Prostate gland (tissue), 2 donors: ENCODE measurements around the gene MAFB. TPM values are rescaled to one million over a fixed set of nuclear protein-coding genes. Genes with fewer than 3 reads are reported as not detected.

ENCODE experiments used
- DNase-seq: peaks from one replicate; pipeline ENCODE4 v3.0.0-alpha.2; 2019; ENCODE audit warnings: low spot score
- H3K27ac ChIP-seq, 2 donors: fragments of 200-600 bp; sonication (generic); 2 replicates each; pipeline ENCODE4 v1.5.1; 2017 to 2019
- H3K27me3 ChIP-seq: fragments of 200-600 bp; sonication (generic); replicated peaks from 2 replicates; pipeline ENCODE4 v1.5.1; 2019; ENCODE audit not compliant: insufficient read depth
- H3K36me3 ChIP-seq, 2 donors: fragments of 200-600 bp; sonication (generic); 1 replicate in 1 of 2; 2 replicates in 1 of 2; pipeline versions ENCODE4 v1.5.1 to v1.8.1; 2017 to 2019
- H3K4me1 ChIP-seq: fragments of 200-600 bp; sonication (generic); replicated peaks from 2 replicates; pipeline ENCODE4 v1.5.1; 2019
- H3K4me3 ChIP-seq, 2 donors: fragments of 200-600 bp; sonication (generic); 2 replicates each; pipeline ENCODE4 v1.5.1; 2017 to 2019
- H3K9me3 ChIP-seq: fragments of 200-600 bp; sonication (generic); 2 replicates; pipeline ENCODE4 v1.5.1; 2017
- POLR2A ChIP-seq: fragments of 450-650 bp; IDR thresholded peaks from one replicate; pipeline ENCODE4 v1.6.1; 2016; ENCODE audit warnings: antibody characterized with exemption, mild to moderate bottlenecking
- POLR2AphosphoS5 ChIP-seq: sonication (generic); formaldehyde crosslinking; IDR thresholded peaks from one replicate; pipeline ENCODE4 v1.6.1; 2017; ENCODE audit warnings: antibody characterized with exemption
- WGBS: methylation state at CpG from one replicate; pipeline ENCODE4 v1.1.5; 2018; 5-methylcytosine and 5-hydroxymethylcytosine counted together
- intact Hi-C: fragments of 100-400 bp; cut with DNase I; formaldehyde crosslinking; loops from one replicate; pipeline ENCODE4 v1.14.2; 2022
- total RNA-seq, 2 donors: library from RNA; depleted of rRNA; stranded (reverse); fragments of >200 nt; gene quantifications; one replicate each; pipeline ENCODE4 v1.1.0, GENCODE V29; 2016
- TF ChIP-seq, protein P1 (sequence below), 4 experiments: fragments of 200-600 bp in 2 of 4; fragments of 450-650 bp in 2 of 4; sonication (generic) in 2 of 4; IDR thresholded peaks; 1 replicate in 3 of 4; 2 replicates in 1 of 4; pipeline ENCODE4 v1.5.1; 2016 to 2019; ENCODE audit warnings: antibody characterized with exemption in 4 of 4, mild to moderate bottlenecking in 2 of 4, moderate library complexity in 2 of 4

The MAFB gene
- total RNA-seq, 2 donors from 2014 or later, result 34.0 to 49.5 TPM

DNA sequence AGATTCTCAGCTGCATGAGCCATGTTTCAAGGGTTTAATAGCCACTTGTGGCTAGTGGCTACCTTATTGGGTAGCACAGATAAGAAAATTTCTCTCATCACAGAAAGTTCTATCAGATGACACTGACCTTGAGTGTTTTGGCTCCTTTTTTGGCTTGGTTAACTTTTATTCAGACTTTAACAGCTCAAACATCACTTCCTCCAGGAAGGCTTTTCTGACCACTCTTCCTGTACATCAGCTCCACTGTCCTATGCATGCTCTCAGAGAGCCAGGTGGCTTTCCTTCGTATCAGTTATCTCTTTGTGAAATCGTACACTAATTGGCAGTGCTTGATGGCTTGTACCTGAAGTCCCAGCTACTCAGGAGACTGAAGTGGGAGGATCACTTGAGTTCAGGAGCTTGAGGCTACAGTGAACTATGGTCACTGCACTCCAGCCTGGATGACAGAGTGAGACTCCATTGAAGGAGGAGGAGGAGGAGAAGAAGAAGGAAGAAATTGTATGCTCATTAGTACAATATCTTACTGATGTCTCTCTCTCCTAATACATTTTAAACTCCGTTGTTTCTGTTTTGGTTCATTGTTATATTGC is 10.7 kb downstream of the MAFB start:
- H3K27me3 ChIP-seq, result no peaks in the 10 kb centered on the region
- 53% methylated on average over 3 of the region's 3 CpGs for WGBS
- intact Hi-C loops, result no loop called here
- no peak for TF ChIP-seq POLR2A
- no peak for TF ChIP-seq POLR2AphosphoS5
- TF ChIP-seq, protein P1, sequence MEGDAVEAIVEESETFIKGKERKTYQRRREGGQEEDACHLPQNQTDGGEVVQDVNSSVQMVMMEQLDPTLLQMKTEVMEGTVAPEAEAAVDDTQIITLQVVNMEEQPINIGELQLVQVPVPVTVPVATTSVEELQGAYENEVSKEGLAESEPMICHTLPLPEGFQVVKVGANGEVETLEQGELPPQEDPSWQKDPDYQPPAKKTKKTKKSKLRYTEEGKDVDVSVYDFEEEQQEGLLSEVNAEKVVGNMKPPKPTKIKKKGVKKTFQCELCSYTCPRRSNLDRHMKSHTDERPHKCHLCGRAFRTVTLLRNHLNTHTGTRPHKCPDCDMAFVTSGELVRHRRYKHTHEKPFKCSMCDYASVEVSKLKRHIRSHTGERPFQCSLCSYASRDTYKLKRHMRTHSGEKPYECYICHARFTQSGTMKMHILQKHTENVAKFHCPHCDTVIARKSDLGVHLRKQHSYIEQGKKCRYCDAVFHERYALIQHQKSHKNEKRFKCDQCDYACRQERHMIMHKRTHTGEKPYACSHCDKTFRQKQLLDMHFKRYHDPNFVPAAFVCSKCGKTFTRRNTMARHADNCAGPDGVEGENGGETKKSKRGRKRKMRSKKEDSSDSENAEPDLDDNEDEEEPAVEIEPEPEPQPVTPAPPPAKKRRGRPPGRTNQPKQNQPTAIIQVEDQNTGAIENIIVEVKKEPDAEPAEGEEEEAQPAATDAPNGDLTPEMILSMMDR (IDR thresholded peaks at IDR 0.05), result no peak
- DNase-seq, result no peak
- peaks cover 5% of the 10 kb centered on the region for H3K4me1 ChIP-seq
- no peak overlapping the region for H3K27ac ChIP-seq
- no peak overlapping the region for H3K4me3 ChIP-seq
- no peaks in the 10 kb centered on the region for H3K9me3 ChIP-seq
- no peaks in the 10 kb centered on the region for H3K36me3 ChIP-seq

DNA sequence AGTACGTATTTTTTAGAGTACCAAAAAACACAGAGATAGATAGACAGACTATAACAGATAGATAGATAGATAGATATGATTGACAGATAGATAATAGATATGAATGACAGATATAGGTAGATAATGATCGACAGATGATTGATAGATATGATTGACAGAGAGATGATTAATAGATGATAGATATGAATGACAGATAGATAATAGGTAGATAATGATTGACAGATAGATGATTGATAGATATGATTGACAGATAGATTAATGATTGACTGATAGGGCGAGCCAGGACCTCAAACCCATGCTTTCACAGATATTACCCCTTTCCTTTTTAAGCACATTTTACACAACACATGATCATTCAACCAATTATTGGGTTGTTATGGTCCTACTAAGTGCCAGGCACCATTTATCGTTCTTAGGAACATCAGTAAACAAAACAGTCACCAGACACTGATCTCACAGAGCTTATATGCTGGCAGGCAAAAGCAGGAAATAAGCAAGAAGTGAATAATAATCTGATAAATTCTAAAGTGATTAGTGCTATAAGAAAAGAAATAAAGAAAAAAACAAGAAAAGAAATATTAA is 11.6 kb downstream of the MAFB start:
- intact Hi-C loops, result no loop called here
- TF ChIP-seq POLR2A (no peak), POLR2AphosphoS5 (no peak)
- TF ChIP-seq, protein P1 (IDR thresholded peaks at IDR 0.05), result no peak
- Histone ChIP-seq H3K27ac (no peak overlapping the region), H3K27me3 (no peaks in the 10 kb centered on the region), H3K4me3 (no peak overlapping the region), H3K4me1 (peaks cover 10% of the 10 kb centered on the region), H3K36me3 (no peaks in the 10 kb centered on the region), H3K9me3 (no peaks in the 10 kb centered on the region)
- DNase-seq, result no peak
- WGBS, result 79% methylated on average over 4 of the region's 4 CpGs

DNA sequence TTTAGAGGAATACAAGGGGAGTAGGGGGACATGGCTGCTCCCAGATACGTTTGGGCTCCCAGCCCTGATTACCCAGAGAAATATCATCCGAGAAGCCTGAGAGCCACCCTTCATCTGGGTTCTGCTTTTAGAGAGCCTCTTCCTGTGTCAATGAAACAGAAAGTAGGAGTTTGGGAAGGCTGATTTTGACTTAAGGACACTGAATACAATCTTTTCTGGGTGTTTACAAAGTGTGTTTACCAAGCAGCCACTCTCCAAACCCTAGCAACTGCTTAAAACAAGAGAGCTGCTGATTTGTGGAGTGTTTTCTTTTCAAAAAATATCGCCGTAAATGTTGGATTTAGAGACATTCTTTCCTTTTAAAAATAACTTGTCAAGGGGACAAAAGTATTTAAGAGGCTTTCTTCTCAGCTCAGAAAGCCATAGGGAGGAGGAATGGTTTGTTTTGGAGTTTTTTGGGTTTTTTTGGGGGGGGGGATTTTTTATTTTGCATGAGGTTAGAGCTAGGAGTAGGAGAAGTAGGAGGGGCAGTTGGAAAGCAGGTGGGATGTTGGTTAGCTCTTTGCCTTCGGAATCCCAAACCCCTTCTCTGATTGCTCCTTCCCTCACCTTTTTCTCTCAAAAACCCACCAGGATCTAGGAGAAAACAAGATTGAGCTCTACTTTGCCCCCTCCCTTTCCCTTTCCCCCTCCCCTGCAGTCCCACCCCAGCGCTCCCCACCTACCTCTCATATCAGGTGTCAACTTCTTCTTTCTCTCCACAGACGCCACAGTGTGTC is 12.4 kb downstream of the MAFB start:
- intact Hi-C loops, result no loop called here
- TF ChIP-seq POLR2AphosphoS5 (no peak), POLR2A (no peak)
- TF ChIP-seq, protein P1 (IDR thresholded peaks at IDR 0.05), result no peak
- Histone ChIP-seq H3K36me3 (no peaks in the 10 kb centered on the region), H3K9me3 (no peaks in the 10 kb centered on the region), H3K27me3 (no peaks in the 10 kb centered on the region), H3K27ac (no peak overlapping the region), H3K4me1 (peaks cover 10% of the 10 kb centered on the region), H3K4me3 (no peak overlapping the region)
- WGBS, result 46% methylated on average over 7 of the region's 7 CpGs
- no peak for DNase-seq

DNA sequence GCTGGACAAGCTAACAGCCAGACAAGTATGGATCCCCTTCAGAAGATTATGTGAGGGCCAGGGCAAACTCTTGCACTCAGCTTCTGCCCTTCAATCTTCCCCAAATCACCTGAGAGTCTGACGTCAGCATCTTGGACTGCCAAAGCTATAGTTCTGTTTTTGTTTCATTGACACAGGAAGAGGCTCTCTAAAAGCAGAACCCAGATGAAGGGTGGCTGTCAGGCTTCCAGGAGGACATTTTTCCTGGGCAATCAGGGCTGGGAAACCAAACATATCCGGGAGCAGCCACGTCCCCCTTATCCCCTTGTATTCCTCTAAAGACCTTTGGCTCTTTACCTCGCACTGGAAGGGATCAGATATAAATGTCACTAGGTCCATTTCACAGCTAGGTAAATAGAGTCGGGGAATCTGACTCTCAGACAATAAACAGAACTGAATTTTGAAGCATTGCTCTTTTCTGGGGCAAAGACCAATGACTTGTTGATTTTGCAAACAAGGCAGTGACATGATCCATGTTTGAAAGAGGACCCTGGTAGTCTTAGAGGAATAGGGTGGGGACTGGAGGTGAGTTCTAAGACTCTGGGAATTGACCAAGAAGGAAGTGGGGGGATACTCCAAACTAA is 13.3 kb downstream of the MAFB start:
- TF ChIP-seq POLR2A (no peak), POLR2AphosphoS5 (no peak)
- TF ChIP-seq, protein P1 (IDR thresholded peaks at IDR 0.05), result no peak
- Histone ChIP-seq H3K4me3 (no peak overlapping the region), H3K27ac (no peak overlapping the region), H3K9me3 (no peaks in the 10 kb centered on the region), H3K27me3 (no peaks in the 10 kb centered on the region), H3K4me1 (peaks cover 10% of the 10 kb centered on the region), H3K36me3 (no peaks in the 10 kb centered on the region)
- 77% methylated on average over 5 of the region's 5 CpGs for WGBS
- intact Hi-C loops, result no loop called here
- DNase-seq, result no peak
